Hippocampal formation (tissue), 2 donors: ENCODE results near the gene PDGFRB.

ENCODE experiments used
- DNase-seq, 2 donors: peaks; one replicate each; lab custom pipeline; 2025; lab: John Stamatoyannopoulos, UW

The PDGFRB gene

GRCh38 chr5:150130493-150130922 lies 25.1 kb downstream of the PDGFRB start:
- no peak for DNase-seq

GRCh38 chr5:150129813-150130492 lies 25.7 kb downstream of the PDGFRB start:
- peak; percentile 44 to 52 for DNase-seq

GRCh38 chr5:150129454-150129812 lies 26.2 kb downstream of the PDGFRB start:
- no peak for DNase-seq

DNA sequence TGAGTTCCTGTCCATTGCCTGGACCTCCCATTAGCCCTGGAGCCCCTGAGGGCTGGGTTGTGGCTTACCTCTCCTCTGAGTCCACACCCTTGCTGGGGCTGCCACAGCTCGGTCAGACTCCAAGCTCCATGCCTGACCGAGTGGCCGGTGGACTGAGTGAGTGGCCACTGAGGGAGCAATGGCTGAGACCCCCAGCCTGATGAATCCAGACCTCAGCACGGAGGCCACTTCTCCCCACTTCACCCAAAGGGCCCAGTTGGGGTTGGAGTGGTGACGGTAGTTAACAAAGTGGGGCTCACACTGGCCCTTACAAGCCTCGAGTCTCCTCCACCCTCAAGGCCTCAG lies 28.8 kb downstream of the PDGFRB start:
- no peak for DNase-seq

GRCh38 chr5:150126199-150126920 lies 29.3 kb downstream of the PDGFRB start:
- DNase-seq: no peak

- no peak for DNase-seq
Observed at GRCh38 chr5:150125334-150125733, 30.3 kb downstream of the PDGFRB start.

- DNase-seq: no peak
Observed at GRCh38 chr5:150124596-150124995, 31.0 kb downstream of the PDGFRB start.

GRCh38 chr5:150124111-150124557 lies 31.5 kb downstream of the PDGFRB start:
- DNase-seq: no peak

GRCh38 chr5:150123542-150123941 lies 32.1 kb downstream of the PDGFRB start:
- DNase-seq: no peak

GRCh38 chr5:150122536-150123481 lies 32.8 kb downstream of the PDGFRB start:
- no peak for DNase-seq

GRCh38 chr5:150122158-150122510 lies 33.5 kb downstream of the PDGFRB start:
- no peak for DNase-seq

DNA sequence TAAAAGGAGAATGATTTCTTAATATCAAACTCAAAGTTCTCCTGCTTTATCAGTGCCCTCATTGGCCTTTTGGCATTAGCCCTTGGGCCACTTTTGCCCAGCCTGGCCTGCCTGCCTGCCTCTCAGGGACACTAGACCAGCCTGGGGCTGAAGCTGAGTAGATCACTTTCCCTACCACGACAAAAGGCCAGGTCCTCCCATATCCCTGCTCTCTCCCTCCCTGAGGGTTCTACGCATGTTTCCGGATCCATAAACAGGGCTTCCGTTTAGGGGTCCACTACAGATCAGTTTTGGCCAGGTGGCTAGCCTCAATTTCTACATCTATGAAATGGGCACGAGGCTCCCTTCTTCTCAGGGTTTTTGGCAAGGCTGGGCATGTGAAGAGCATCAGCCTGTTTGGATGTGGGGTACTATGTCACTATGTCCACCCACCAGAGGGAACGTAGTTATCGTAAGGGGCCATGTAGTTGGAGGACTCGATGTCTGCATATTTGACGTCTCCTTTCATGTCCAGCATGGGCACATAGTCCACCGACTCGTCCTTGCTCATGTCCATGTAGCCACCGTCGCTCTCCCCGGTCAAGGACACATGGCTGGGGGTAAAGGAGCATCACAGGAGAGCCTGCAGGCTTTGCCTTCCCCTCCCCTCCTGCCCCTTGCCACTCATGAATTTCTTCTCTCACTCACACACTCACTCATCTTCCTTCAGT lies 34.0 kb downstream of the PDGFRB start:
- no peak for DNase-seq

DNA sequence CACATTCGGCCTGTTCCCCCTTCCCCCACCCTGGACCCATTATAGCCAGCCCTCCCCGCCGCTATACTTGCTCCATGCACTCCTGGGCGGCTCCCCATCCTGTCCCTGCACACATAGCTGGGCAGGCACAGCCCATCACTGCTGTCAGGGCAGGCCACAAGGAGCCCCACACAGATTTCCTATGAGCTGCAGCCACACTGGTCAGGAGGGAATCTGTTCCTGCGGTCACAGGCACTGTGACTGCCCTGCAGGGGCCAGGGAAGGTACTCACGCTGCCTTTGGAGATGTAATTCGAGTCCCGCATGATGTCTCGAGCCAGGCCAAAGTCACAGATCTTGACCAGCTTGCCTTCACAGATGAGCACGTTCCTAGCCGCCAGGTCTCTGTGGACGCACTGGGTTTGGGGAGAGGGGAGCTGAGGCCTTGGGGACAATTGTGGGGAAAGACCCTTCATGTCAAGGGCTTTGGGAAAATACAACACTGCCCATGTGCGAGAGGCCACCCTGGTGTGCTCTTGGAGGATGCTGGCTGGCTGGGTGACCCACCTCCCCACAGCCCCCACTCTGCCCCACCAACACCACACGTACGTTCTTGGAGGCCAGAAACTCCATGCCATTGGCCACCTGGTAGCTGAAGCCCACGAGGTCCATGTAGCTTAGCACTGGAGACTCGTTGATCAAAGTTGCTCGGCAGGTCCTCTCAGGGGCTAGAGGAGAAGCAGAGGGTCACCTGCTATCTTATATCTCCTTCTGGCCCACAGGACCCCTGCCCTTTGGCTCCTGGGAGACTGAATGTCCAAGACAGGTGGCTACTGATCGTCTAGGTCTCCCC lies 34.8 kb downstream of the PDGFRB start:
- no peak for DNase-seq

GRCh38 chr5:150120062-150120441 lies 35.6 kb downstream of the PDGFRB start:
- no peak for DNase-seq

GRCh38 chr5:150119421-150120061 lies 36.1 kb downstream of the PDGFRB start:
- DNase-seq: peak in 1 of 2 donors; percentile 23

- no peak for DNase-seq
Observed at GRCh38 chr5:150118561-150119229, 37.0 kb downstream of the PDGFRB start.

DNA sequence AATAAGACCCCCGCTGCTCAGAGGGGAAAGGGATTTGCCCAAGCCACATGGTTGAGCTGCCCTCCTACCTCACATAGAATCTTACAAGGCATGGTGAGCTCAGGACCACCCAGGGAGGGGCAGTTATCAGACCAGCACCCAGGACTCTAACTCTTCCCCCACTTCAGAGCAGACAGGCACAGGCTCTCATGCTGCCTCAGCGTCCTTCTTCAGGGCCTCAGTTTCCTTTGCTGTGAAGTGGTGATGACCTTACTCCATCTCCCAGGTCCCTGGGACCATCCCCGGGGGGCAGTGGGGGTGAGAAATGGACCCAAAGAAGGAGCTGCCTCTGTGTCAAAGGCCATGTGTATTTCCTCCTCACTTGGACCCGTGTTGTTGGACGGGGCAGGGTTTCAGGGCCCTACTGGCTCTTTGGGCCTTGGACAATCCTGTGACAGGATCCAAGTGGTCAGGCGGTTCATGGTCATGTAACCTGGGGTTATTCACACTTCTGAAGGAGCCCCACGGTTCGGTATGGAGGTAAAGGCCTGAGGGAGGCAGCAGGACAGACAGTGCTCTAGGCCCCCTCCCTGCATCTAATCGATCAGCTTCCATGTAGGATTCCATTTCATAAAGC lies 37.6 kb downstream of the PDGFRB start:
- no peak for DNase-seq

- DNase-seq: no peak
Observed at GRCh38 chr5:150116667-150117400, 38.8 kb downstream of the PDGFRB start.
